Amniotic epithelial cell (primary cell): ENCODE results near the gene NEK11.
A peak's percentile ranks its signal among the peaks of the same experiment; 100 is the strongest.

Experiments used
- DNase-seq: peaks from one replicate; pipeline ENCODE4 v3.0.0-alpha.2; 2010; ENCODE audit warnings: low read depth

NEK11 gene, protein sequence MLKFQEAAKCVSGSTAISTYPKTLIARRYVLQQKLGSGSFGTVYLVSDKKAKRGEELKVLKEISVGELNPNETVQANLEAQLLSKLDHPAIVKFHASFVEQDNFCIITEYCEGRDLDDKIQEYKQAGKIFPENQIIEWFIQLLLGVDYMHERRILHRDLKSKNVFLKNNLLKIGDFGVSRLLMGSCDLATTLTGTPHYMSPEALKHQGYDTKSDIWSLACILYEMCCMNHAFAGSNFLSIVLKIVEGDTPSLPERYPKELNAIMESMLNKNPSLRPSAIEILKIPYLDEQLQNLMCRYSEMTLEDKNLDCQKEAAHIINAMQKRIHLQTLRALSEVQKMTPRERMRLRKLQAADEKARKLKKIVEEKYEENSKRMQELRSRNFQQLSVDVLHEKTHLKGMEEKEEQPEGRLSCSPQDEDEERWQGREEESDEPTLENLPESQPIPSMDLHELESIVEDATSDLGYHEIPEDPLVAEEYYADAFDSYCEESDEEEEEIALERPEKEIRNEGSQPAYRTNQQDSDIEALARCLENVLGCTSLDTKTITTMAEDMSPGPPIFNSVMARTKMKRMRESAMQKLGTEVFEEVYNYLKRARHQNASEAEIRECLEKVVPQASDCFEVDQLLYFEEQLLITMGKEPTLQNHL

DNA sequence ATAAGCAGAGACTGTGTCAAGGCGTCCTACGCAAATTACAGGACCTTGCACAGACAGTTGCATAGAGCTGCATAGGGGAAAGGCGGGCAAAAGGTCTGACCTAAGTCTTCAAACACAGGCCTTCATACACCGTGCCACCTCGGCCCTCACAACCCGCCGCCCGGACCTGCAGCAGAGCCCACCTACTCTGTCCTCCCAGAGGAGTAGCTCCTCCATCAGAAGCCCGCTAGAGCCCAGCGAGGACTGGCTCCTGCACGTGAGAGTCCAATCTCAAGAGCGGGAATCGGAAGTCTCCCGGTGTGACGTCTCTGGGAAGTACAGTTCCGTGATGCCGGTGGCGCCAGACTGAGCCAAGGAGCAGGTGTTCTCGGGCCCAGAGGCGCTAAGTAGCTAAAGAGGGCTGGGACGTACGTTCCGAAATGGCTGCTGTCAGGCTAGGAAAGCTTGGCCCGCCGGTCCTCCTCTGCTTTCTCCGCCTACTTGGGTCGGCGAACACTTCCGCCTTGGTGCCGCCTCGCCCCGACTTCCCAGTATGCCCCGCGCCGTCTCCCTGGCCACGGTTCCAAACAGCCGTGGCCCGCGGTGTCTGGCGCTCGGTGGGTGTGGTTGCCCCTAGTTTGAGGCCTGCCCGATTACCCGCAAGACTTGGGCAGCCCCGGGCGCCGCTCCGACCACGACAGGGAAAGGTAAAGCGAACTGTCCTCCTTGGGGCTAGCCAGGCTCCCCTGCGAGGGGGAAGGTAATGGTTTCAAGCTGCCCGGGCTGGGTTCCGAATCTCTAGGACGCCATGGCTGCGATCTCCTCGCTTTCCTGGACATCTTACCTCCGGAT, at the start of gene NEK11, which contains the start of gene ASTE1:
TSS of gene NEK11 (plus strand) at position 557 of the 831 bp plus-strand sequence. CDS start 2,832 bp downstream, outside the sequence.
TSS of gene ASTE1 (minus strand) at position 505 of the 831 bp plus-strand sequence. CDS start 1,519 bp downstream, outside the sequence.
- DNase-seq = peak; percentile 72

DNA sequence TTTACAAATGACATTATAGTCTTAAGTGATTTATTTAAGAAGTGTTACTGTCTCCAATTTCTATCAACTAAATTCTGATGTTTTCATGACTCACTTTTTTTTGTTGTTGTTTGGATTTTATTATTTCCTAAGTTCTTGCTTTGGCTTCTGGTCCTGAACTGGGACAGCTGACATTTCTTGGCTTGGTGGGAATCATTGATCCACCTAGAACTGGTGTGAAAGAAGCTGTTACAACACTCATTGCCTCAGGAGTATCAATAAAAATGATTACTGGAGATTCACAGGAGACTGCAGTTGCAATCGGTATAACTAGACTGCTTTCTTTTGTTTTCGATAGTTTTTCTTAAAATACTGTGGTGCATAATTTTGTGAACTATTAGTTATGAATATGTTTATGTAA, 47.6 kb upstream of the NEK11 start:
- no peak for DNase-seq

DNA sequence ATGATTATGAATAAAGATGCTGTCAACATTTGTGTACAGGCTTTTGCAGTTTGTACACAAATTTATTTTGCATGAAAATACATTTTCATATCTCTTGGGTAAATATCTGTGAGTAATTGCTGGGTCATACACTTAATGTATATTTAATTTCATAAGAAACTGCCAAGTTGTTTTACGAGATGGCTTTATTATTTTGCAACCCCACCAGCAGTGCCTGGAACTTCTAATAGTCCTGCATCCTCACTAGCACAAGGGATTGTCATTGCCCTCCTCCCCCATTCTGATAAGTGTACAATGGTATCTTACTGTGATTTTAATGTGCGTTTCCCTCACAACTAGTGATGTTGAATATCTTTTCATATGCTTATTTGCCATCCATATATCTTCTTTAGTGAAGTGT, 45.2 kb upstream of the NEK11 start:
- DNase-seq = no peak

DNA sequence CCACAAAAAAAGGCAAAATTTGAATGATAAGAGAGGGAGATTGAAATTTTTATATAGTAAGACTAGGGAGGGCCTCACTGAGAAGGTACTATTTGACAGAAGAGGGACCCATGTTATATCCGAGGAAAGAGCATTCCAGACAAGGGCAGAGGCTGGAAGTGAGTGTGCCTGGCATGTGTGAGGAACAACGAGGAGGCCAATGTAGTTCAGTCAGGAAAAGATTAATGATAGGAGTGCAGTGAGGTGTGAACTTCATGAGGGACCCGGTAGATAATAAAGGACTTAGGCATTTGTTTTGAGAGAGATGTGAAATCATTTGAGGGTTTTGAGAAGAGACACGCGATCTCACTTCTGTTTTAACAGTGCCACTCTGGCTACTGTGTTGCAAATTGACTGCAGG, 36.4 kb upstream of the NEK11 start:
- DNase-seq = no peak

DNA sequence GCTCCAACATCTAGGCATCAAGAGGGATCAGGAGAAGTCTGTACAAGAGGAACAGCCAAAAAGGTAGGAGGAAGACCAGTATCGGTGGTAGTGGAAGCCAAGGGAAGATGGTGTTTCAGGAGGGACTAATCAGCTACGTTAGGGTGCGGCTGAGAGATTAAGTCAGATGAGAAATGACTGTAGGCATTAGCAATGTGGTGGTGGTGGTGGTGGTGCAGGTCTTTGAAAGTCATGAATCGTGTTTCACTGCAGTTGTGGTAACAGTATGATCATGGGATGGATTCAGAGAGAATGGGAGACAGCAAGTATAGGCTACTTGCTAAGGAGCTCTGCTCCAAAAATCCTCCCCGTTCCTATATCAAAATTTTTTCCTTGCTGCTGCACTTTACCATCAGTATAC, 35.6 kb upstream of the NEK11 start:
- no peak for DNase-seq

DNA sequence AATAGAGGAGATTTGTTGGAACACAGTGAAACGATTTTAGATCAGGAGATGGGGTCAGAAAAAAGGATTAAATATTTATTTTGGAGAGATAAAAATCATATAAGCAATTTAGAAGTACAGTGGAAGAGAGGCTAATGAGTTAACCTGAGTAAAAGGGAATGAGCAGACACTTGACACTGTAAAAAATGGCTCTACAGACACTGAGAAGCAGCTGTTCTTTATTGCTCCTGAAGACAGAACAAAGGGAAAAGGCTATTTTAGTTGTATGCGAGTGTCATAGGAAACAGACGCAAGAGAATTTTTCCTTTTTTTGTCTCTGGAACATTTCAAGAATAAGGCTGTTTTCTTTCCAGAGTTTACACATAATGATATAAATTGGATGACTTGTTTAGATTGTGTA, 34.3 kb upstream of the NEK11 start:
- DNase-seq = no peak

DNA sequence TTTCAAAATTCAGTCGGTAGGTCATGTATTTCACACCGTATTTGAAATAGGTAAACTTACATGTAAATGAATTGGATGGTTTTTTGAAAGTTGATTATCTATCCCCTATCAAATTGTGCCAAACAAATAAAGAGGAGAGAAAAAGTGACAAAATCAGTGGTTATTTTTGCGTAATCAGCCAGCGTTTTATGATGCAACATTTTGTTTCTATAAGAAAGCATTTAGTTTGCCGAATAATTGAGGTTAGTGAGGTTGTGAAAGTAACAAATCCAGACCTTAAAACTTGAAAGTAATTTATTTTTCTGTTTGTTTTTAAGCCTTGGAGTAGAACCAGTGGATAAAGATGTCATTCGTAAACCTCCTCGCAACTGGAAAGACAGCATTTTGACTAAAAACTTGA, 29.4 kb upstream of the NEK11 start:
- peak; percentile 87 for DNase-seq

DNA sequence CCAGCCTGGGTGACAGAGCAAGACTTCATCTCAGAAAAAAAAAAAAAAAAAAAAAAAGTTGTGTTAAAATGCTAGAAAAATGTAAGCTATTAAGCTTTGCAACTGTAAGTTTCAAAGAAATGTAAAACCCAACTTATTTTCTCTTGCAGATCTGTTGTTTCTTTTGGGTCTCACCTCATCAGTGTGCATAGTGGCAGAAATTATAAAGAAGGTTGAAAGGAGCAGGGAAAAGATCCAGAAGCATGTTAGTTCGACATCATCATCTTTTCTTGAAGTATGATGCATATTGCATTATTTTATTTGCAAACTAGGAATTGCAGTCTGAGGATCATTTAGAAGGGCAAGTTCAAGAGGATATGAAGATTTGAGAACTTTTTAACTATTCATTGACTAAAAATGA, 25.6 kb upstream of the NEK11 start:
- no peak for DNase-seq

DNA sequence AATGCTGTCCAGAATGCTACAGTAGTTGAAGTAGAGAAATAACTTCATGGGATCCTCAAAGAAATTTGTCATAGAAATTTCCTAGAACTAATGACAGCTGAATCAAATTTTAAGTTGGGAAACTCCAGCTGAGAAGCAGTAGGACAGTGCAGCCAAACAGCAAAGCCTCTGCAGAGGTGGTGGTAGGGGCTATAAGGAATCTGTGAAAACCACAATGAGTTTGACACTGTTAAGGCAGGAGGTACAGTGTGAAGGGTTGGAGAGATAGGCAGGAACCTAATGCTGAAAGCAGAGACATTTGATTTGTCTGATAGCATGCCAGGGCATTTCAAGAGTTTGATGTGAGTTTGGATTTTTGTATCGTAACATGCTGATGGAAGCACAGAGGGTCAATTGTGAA, 22.1 kb upstream of the NEK11 start:
- no peak for DNase-seq

DNA sequence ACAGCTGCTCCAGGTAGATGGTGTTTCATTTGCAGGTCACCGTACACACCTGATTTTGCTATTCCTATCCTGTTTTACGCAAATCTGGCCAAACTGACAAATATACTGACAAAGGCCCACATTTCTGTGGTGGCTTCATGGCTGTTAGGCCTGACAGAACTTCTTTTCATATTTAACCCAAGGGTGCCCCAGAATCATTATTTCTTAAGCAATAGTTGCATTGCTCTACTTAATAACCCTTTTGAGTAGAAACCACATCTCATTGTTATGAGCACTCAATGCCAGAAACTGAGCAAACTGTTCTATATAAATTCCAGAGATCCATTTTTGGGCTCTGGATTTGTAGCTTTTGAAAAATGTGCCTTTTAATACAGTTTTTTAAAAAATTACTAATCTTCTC, 19.4 kb upstream of the NEK11 start:
- no peak for DNase-seq

DNA sequence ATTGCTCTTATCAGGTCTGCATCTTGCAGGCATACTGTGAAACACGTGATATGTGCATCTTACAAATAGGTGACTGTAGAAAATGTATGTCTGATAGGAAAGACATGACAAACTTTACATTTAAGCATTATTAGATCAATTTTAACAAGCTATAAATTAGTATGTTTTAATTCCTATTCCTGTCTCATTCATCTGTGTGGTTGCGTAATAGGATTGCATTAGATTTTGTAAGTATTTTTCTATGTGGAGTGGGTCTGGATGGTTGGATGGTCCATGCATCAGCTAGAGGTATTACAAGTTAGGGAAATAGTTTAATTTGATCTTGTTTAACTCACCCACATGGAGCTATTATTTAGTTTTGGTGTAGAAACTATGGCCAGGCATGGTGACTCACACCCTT, 18.9 kb upstream of the NEK11 start:
- peak; percentile 42 for DNase-seq

DNA sequence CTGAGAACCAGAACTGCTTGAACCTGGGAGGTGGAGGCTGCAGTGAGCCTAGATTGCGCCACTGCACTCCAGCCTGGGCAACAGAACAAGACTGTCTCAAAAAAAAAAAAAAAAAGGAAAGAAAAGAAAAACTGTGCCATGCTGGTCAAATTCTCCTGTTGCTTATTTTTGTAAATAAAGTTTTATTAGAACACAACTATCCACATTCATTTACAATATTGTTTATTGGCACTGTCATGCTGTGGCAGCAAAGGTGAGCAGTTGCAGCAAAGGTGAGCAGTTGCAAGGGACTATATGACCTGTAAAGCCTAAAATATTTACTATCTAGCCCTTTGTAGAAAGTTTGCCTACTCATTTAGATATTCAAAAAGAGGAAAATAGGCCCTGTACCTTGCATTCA, 18.4 kb upstream of the NEK11 start:
- no peak for DNase-seq

DNA sequence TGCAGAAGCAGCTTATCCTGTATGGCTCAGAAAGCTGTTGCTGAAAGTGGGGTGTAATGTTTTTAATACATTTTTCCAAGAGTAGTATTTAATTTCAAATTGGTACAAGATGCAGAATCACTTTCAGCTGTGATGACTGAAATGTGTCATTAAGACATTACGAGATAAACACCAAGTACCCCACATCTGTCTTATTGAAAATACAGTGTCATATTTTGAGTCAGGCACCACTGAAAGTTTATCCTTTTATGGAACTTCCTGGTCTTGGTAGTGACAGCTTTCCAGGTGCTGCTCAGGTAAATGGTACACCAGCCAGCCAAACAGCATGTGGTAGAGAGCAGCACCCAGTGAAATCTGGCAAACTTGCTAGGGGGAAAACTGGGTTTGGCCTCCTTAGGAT, 17.0 kb upstream of the NEK11 start:
- DNase-seq = no peak

DNA sequence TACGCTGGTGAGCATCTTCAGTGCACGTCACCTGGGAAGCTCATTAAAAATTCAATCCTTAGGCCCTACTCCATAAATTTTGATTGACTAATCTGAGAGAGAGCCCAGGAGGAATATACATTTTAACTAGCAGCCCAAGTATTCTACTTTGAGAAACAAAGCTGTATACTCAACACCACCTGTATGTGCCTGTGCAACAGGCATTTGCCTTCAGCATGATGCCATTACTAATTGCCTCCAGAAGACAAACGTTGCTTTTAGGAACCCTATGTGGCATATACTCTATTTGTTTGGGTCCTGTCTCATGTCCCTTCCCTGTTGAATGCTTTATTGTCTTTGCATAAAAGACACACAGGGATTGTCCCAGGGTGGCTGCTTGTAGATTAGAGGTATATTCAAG, 7.7 kb upstream of the NEK11 start:
- DNase-seq = no peak

DNA sequence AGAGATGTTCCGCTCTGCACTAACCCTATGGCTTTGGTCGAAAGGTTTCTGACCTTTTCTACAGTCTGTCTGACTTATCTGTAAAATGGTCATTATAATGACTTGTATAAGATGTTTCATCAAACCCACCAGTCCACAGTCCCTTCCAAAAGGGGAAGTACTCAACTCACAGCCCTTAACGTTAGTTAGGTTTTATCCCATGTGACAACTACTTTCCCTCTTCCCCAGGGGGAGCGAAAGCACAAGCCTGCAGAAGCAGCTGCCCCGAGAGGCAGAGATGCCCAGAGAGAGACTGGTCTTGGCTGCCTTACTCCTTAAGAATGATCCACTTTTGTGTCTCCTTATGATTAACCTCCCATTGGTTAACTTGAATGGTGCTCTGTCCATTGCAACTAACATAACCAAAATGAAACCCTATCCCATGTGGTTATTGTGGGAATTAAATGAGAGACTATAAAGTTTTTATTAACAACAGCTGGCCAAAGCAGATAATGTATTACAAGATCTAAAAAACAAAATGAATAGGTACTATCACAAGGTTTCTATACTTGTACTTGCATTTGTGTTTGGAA, 6.5 kb upstream of the NEK11 start:
- DNase-seq = no peak

DNA sequence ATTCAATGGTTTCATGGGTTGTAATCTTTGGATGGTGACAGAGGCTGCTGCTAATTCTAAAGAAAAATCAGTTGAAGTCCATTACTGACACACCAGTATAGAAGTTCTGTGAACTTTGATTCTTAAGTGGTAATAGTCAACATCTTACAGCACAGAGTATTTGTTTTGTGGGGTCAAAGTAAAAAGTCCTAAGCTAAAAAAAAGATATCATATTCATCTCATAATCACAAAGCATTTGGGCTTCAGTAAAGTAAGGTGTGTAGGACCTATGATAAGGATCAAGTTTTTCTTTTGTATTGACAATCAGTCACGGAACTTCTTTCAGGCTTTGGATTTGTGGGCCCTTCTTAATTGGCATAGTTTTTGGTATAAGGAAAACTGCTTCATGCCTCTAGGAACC, 1.1 kb upstream of the NEK11 start:
- DNase-seq = no peak

DNA sequence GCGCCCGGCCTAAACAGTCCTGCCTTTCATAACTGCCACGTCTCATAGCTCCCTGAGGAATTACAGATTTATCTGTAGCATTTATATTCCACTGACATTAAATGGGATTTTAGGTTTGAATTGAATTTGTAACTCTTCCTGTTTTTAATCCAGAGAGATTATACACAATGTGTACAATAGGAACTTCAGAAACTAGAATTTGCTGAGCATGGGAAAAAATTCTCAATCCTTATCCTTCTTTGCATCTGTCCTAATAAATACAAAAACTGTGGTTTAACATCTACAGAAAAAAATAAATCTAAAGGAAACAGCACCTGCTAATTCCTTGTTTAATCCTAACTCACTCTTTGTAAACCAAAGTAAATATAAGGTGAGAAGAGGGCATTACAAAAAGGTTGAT, 2.2 kb downstream of the NEK11 start:
- no peak for DNase-seq

DNA sequence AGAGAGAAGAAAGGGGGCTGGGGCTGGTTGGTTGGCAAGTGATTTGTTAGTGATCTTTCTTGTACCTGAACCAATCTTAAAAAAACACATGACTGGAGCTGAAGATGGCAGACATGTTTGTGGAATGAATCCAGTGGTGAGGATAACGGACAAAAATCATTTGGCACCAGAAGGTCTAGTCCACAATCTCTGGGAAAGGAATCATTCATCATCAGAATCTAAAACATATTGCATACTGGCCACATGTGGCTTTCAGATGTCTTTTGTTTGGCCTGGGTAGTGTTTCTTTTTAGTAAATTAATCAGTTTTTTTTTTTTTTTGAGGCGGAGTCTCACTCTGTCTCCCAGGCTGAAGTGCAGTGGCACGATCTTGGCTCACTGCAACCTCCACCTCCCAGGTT, 5.0 kb downstream of the NEK11 start:
- DNase-seq = no peak

DNA sequence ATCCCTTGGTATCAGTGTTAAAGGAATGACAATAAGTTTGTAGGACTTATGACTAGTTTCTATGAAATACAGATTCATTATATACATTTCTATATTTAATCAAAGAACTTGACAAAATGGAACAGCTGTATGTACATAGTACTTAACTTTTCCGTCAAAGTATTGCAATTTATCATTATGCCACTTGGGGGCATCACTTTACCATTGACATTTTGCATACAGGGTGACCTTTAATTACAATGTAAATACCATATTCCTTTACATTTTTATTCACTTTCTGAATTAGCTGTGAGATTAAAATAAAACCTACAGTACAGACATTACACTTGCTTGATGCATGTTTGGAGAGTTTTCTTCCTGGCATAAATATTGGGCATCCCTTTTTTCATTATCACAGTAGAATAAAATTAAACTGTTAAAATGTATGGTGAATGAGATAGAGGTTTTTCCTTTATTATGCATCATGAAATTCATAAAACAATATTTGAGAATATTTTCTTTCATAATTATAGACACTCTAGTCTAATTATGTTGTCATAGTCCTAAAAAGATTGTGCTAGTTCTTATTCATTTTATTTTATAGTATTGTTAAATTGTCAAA, 6.9 kb downstream of the NEK11 start:
- peak; percentile 44 for DNase-seq

DNA sequence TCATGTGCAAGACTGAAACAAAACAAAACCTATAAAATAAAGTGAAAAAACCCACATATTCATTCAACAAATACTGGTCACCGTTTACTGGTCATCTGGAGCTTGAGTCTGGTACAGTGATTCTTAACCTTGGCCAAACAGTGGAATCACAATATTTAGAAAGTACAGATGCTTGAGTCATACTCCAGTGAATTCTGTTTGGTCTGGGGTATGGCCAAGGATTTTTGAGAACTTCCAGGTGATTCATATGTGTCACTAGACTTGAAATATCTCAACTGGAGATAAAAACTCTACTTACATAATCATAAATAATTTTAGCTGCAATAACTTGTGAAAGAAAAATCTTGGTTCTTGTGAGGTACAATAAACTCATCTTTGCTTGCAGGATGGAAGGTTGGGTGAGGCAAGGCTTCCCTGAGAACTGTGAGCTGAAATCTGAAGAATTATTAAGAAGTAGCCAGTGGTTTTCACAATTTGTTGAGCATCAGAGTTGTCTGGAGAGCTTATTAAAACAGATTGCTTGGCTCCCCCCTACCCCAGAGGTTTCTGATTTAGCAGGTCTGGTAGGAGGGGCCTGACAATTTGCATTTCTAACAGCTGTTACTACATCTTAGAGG, 9.6 kb downstream of the NEK11 start:
- DNase-seq = peak; percentile 88

DNA sequence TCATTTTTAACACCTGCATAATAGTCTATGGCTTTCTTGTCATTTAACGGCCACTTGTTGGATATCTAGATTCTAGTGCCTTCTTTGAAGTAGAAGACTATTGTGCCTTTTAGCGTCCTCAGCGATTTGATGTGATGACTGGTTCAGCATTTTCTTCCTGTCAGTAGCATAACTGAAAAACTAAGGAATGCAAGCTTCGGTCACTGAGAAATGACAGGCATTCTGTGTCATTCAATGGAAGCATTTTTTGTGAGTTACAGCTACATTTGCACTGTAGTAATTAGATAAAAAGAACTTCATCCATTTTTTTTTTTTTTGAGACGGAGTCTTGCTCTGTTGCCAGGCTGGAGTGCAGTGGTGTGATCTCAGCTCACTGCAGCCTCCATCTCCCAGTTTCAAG, 10.3 kb downstream of the NEK11 start:
- DNase-seq = no peak

DNA sequence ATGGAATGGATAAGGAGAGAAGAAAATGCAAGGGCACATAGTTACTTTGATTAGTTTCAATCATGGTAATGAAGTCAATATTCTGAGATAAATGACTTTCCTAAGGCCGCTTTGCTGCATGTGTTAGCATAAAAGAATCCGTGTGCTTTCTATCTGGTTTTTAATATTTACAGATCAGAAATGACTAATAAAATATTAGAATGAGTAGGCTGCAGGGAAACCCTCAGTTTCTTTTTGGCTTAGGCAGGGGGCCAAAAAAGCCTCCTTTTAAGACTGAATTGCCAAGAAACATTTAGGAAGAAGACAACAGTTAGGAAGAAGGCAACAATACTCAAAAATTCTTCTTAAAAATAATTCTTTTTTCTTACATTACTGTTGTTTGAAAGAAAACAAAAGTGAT, 11.6 kb downstream of the NEK11 start:
- no peak for DNase-seq
